Activated CD4-positive, alpha-beta T cell treated with anti-CD3 and anti-CD28 coated beads, Interleukin-2, amount 10 ng/mL, durations not matched to agents 24 days and 14 days (primary cell): Measurements from ENCODE around the gene ZSWIM1. TPM values are rescaled to one million over a fixed set of nuclear protein-coding genes. Genes with fewer than 3 reads are reported as not detected.

Experiments used
- DNase-seq: peaks from one replicate; pipeline ENCODE4 v3.0.0; 2022
- H3K27ac Mint-ChIP-seq: one replicate; pipeline ENCODE4 v1.8.0; 2022; ENCODE audit warnings: mild to moderate bottlenecking, mixed read lengths
- H3K27me3 Mint-ChIP-seq: one replicate; pipeline ENCODE4 v1.8.0; 2022; ENCODE audit warnings: mixed read lengths
- H3K36me3 Mint-ChIP-seq: one replicate; pipeline ENCODE4 v1.8.0; 2022; ENCODE audit warnings: low read depth, mild to moderate bottlenecking, mixed read lengths
- H3K4me1 Mint-ChIP-seq: one replicate; pipeline ENCODE4 v1.8.0; 2021; ENCODE audit warnings: mixed read lengths
- H3K4me3 Mint-ChIP-seq: one replicate; pipeline ENCODE4 v1.8.0; 2022; ENCODE audit warnings: mild to moderate bottlenecking, moderate library complexity, mixed read lengths
- H3K9me3 Mint-ChIP-seq: one replicate; pipeline ENCODE4 v1.8.0; 2021; ENCODE audit warnings: mixed read lengths
- intact Hi-C: fragments of 100-400 bp; cut with micrococcal nuclease; formaldehyde crosslinking; loops from one replicate; pipeline ENCODE4 v1.15.1; 2023
- total RNA-seq: library from RNA; stranded (reverse); gene quantifications from 2 replicates; pipeline ENCODE4 v1.2.3, GENCODE V29; 2022

ZSWIM1 gene
- total RNA-seq, 1 donor from 2014 or later: 9.4 TPM

DNA sequence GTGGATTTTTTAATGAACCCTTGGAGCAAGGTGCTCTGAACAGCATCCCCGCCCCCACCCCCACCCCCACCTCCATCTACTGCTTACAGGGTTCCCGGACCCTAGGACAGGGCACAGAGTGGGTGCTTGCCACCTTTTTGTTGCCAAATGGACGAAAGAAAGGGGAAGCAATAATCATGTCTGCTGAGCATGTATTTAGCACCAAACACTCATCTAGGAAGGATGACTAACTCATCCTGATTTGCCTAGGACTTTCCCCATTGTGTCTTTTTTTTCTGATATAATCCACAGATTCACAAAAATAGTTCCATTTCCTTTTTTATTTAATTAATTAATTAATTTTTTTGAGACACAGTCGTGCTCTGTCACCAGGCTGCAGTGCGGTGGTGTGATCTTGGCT lies 32.1 kb downstream of the ZSWIM1 start:
- Mint-ChIP-seq H3K9me3 (peaks cover 4% of the 10 kb centered on the region), H3K36me3 (no peaks in the 10 kb centered on the region), H3K4me1 (peaks cover 11% of the 10 kb centered on the region), H3K4me3 (peak overlapping the region; percentile 17), H3K27me3 (peaks cover 8% of the 10 kb centered on the region), H3K27ac (peak overlapping the region; percentile 74)
- intact Hi-C loops: no loop called here
- DNase-seq: no peak

DNA sequence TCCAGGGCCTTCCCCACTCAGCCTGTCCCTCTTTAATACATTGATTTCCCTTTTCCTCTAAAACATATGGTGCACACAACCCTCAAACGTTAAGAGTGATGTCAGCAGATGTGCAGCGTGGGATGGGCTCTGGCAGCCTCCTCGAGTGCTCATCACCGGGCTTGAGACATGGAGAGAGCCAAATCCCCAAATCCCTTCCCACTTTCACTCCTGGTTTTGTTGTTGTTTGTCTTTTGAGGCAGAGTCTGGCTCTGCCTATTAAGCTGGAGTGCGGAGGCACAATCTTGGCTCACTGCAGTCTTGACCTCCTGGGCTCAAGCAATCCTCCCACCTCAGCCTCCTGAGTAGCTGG lies 36.7 kb downstream of the ZSWIM1 start:
- H3K27ac Mint-ChIP-seq: no peak overlapping the region
- H3K36me3 Mint-ChIP-seq: no peaks in the 10 kb centered on the region
- no peaks in the 10 kb centered on the region for H3K9me3 Mint-ChIP-seq
- intact Hi-C loops: no loop called here
- H3K4me1 Mint-ChIP-seq: peaks cover 2% of the 10 kb centered on the region
- peaks cover 20% of the 10 kb centered on the region for H3K27me3 Mint-ChIP-seq
- H3K4me3 Mint-ChIP-seq: no peak overlapping the region
- no peak for DNase-seq

DNA sequence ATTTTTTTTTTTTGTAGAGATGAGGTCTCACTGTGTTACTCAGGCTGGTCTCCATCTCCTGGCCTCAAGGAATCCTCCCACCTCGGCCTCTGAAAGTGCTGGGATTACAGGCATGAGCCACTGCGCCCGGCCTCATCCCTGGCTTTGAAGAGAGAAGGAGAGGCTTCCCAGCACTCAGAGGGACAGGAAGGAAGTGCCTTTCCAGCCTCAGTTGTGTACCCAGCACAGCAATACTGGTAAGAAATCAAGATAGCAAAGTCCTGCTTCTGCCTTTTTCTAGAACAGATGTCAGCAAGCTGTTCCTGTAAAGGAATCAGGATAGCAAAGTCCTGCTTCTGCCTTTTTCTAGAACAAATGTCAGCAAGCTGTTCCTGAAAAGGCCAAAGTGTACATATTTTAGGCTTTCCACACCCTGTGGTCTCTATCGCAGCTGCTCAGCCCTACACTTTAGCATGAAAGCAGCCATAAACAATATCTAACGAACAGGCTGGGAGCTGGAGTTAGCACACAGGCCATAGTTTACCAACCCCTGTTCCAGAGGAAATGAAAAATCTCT lies 37.2 kb downstream of the ZSWIM1 start:
- intact Hi-C loops: no loop called here
- Mint-ChIP-seq H3K36me3 (no peaks in the 10 kb centered on the region), H3K4me1 (peaks cover 2% of the 10 kb centered on the region), H3K4me3 (no peak overlapping the region), H3K27ac (no peak overlapping the region), H3K27me3 (peaks cover 21% of the 10 kb centered on the region), H3K9me3 (no peaks in the 10 kb centered on the region)
- no peak for DNase-seq

DNA sequence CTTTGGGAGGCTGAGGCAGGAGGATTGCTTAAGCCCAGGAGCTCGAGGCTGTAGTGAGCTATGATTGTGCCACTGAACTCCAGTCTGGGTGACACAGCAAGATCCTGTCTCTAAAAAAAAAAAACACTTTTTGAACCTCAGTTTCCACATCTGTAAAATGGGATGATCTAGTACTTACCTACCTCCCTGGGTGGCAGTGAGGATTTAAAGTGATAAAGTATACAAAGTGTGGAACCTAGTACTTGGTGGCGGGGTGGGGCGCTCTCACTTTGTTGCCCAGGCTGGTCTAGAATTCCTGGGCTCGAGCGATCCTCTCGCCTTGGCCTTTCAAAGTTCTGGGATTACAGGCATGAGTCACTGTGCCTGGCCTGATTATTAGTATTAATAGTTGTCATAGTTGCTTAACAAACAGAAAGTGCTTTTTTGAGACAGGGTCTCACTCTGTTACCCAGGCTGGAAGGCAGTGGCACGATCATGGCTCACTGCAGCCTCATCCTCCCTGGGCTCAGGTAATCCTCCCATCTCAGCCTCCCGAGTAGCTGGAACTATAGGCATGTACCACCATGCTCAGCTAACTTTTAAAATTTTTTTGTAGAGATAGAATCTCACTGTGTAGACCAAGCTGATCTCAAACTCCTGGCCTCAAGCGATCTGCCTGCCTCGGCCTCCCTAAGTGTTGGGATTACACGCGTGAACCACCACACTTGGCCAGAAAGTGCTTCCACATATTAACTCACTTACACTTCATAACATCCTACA lies 37.9 kb downstream of the ZSWIM1 start:
- peaks cover 2% of the 10 kb centered on the region for H3K4me1 Mint-ChIP-seq
- no peak overlapping the region for H3K4me3 Mint-ChIP-seq
- H3K36me3 Mint-ChIP-seq: no peaks in the 10 kb centered on the region
- no peak for DNase-seq
- no peak overlapping the region for H3K27ac Mint-ChIP-seq
- no peaks in the 10 kb centered on the region for H3K9me3 Mint-ChIP-seq
- intact Hi-C loops: no loop called here
- peaks cover 21% of the 10 kb centered on the region for H3K27me3 Mint-ChIP-seq

DNA sequence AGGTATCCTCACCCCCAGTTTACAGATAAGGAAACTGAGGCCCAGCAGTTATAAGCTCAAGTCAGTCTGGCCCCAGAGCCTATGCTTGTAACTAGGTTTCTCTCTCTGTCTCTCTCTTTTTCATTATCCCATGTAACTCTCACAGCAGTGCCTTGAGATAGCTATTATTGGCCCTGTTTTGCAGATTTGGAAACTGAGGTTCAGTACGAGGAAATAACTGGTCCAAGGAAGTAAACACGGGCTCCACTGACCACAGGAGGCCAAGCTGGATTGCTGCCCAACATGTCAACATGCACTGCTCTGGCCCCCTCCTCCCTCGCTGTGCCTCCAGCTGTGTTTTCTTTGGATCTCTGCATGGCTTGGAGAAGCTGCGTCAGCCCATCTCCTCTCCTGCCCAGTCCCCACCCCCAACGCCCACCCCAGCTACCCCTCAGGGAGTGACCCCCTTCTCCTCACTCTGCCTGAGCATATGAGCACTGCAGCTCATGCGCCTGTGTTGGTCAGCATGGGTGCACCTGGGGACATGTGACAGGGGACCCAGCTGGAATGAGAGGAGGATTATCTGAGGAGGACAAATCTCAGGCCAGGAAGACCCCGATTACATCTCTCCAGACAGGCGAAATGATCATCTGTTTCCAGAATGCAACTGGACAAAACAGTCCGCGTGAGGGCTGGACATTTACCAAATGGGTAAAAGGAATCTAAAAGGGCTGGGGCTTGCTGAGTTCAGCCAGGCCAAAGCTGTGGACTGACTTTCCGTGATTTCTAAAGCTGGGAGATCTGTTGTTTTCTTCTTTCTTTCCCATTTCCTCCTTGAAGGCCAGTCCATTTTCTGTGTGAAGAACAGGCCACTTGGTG lies 38.7 kb downstream of the ZSWIM1 start:
- H3K27me3 Mint-ChIP-seq: peaks cover 23% of the 10 kb centered on the region
- no peak overlapping the region for H3K27ac Mint-ChIP-seq
- intact Hi-C loops: no loop called here
- H3K9me3 Mint-ChIP-seq: no peaks in the 10 kb centered on the region
- H3K36me3 Mint-ChIP-seq: no peaks in the 10 kb centered on the region
- H3K4me1 Mint-ChIP-seq: peaks cover 5% of the 10 kb centered on the region
- no peak overlapping the region for H3K4me3 Mint-ChIP-seq
- no peak for DNase-seq

DNA sequence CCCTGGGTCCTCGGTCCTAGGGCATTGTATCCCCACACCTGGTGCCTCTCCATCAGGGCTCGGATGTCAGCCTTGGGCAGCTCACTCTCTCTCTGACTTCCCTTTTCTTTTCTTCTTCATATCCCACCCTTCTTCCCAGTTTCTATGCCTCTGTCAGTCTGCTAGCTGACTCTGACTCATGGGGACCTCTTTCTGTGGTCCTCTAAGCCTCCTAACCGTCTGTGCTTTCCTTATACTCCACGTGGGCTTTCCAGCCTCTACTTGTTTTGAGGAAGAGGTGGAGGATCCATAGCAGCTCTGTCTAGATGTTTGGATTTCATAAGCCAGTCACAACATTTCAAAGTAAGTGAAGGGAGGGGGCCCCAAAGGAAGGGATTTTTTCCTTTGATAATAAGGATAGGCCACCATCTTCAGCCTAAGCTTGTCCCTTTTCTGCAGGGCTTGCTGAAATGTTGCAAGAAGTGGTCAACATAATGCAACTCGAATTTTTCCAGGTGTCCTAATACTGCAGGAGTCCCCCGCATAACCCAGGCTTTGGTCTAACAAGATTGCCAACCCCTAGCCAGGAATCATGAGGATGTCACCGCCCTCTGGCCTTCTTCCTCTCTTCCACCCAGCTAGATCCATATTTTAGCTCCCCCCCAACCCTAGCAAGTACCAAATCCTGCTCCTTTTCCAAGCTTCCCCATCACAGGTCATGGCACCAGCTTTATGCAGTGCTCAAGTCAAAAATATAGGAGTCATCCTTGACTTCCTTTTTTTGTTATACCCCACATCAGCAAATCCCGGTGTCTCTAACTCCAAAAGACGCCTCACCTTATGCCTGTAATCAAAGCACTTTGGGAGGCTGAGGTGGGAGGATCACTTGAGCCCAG lies 39.7 kb downstream of the ZSWIM1 start:
- intact Hi-C loops: no loop called here
- Mint-ChIP-seq H3K4me3 (no peak overlapping the region), H3K27me3 (peaks cover 23% of the 10 kb centered on the region), H3K36me3 (no peaks in the 10 kb centered on the region), H3K9me3 (no peaks in the 10 kb centered on the region), H3K27ac (no peak overlapping the region), H3K4me1 (peaks cover 5% of the 10 kb centered on the region)
- no peak for DNase-seq

DNA sequence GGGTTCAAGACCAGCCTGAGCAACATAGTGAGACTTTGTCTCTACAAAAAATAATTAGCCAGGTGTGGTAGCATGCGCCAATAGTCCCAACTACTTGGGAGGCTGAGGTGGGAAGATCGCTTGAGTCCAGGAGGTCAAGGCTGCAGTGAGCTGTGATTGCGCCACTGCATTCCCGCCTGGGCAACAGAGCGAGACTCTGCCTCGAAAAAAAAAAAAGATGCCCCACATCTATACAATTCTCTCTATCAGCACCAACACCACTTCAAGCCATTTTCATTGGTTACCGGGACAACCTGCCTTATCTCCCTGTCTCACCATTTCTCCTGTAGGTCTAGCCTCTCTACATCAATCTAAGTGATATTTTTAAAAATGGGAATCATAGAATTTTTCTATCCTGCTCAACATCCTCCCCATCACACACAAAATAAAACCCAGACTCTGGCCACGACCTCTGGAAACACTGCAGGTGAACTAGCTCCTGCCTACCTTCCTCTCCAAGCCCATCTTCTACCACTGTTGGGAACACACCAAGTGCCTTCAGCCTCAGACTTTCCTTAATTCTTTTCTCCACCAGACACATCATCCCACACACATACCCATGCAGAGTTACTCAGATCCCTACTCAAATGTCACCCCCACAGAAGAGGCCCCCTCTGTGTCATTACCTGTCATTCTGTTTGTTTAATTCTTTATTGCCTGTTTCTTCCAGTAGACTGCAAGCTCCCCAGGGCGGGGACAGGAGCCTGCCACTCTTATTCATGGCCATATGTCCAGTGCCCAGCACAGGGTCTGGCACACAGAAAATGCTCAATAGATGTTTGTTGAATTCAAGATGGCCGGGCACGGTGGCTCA lies 40.5 kb downstream of the ZSWIM1 start:
- H3K27me3 Mint-ChIP-seq: peaks cover 19% of the 10 kb centered on the region
- H3K4me3 Mint-ChIP-seq: no peak overlapping the region
- H3K4me1 Mint-ChIP-seq: peaks cover 5% of the 10 kb centered on the region
- no peaks in the 10 kb centered on the region for H3K9me3 Mint-ChIP-seq
- DNase-seq: no peak
- H3K36me3 Mint-ChIP-seq: no peaks in the 10 kb centered on the region
- intact Hi-C loops: no loop called here
- H3K27ac Mint-ChIP-seq: no peak overlapping the region

DNA sequence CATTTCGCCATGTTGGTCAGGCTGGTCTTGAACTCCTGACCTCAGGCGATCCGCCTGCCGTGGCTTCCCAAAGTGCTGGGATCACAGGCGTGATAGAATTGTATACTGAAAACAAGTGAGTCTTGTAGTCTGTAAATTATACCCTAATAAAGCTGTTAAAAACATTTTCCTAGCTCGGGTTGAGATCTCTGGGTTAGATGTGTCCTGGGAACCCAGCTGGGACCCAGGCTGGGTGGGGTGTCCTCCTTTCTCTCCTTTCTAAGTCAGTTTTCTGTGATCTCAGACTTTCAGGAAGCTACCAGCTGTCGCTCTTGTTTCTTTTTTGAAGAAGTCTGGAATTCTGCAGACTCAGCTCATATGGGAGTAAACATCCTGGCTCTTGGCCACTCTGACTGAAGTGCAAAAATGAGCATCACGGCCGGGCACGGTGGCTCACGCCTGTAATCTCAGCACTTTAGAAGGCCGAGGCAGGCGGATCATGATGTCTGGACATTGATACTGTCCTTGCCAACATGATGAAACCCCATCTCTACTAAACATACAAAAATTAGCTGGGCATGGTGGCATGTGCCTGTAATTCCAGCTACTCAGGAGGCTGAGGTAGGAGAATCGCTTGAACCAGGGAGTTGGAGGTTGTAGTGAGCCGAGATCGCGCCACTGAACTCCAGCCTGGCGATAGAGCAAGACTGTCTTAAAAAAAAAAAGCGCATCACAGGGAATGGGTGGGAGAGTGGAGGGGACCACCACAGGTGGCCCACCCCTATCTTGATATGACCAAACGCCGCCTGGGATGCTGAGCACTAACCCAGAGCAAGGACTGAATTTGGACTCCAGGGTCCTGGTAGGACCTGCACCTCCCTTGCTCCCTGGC lies 43.6 kb downstream of the ZSWIM1 start:
- H3K27me3 Mint-ChIP-seq: peaks cover 16% of the 10 kb centered on the region
- H3K9me3 Mint-ChIP-seq: no peaks in the 10 kb centered on the region
- peaks cover 5% of the 10 kb centered on the region for H3K4me1 Mint-ChIP-seq
- H3K27ac Mint-ChIP-seq: peak overlapping the region; percentile 18
- no peak for DNase-seq
- intact Hi-C loops: no loop called here
- no peaks in the 10 kb centered on the region for H3K36me3 Mint-ChIP-seq
- no peak overlapping the region for H3K4me3 Mint-ChIP-seq

DNA sequence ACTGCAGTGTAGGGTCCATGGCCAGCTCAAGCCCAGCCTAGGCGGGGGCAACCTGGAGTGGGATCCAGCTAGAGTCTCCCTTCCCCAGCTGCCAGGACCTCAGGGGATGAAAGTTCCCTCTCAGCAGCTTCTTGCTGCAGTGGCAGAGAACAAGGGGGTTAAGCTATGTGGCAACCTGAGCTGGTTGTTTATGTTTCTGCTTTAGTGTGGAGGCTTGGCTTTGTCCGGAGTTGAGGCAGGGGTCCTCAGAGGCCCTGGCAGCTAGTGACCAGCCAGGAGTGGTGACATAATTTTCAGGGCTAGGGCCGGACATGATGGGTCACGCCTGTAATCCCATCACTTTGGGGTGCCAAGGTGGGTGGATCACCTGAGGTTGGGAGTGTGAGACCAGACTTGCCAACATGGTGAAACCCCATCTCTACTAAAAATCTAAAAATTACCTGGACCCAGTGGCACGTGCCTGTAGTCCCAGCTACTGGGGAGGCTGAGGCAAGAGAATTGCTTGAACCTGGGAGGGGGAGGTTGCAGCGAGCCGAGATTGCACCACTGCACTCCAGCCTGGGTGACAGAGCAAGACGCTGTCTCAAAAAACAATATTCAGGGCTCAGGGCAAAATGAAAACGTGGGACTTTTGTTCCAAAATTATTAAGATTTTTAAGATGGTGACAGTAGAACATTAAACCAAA lies 44.9 kb downstream of the ZSWIM1 start:
- Mint-ChIP-seq H3K27me3 (peaks cover 14% of the 10 kb centered on the region), H3K4me3 (no peak overlapping the region), H3K4me1 (peaks cover 5% of the 10 kb centered on the region), H3K36me3 (no peaks in the 10 kb centered on the region), H3K9me3 (no peaks in the 10 kb centered on the region), H3K27ac (no peak overlapping the region)
- DNase-seq: no peak
- intact Hi-C loops: no loop called here

DNA sequence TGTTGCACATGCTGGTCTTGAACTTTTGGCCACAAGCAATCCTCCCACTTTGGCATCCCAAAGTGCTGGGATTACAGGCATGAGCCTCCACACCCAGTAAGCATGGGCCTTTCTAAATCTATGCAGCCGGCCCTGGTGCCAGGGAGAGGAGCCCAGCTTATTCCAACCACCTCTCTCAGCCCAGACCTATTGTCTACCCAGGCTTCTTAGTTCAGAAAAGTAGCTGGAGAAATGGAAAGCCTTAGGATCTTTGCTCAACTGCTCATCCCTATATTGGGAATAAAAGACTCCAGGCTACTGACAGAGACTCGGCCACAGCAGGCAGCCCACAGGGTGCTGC lies 45.7 kb downstream of the ZSWIM1 start:
- H3K4me1 Mint-ChIP-seq: peaks cover 3% of the 10 kb centered on the region
- no peak overlapping the region for H3K27ac Mint-ChIP-seq
- no peaks in the 10 kb centered on the region for H3K36me3 Mint-ChIP-seq
- H3K9me3 Mint-ChIP-seq: no peaks in the 10 kb centered on the region
- H3K27me3 Mint-ChIP-seq: peaks cover 9% of the 10 kb centered on the region
- H3K4me3 Mint-ChIP-seq: no peak overlapping the region
- intact Hi-C loops: no loop called here
- no peak for DNase-seq

DNA sequence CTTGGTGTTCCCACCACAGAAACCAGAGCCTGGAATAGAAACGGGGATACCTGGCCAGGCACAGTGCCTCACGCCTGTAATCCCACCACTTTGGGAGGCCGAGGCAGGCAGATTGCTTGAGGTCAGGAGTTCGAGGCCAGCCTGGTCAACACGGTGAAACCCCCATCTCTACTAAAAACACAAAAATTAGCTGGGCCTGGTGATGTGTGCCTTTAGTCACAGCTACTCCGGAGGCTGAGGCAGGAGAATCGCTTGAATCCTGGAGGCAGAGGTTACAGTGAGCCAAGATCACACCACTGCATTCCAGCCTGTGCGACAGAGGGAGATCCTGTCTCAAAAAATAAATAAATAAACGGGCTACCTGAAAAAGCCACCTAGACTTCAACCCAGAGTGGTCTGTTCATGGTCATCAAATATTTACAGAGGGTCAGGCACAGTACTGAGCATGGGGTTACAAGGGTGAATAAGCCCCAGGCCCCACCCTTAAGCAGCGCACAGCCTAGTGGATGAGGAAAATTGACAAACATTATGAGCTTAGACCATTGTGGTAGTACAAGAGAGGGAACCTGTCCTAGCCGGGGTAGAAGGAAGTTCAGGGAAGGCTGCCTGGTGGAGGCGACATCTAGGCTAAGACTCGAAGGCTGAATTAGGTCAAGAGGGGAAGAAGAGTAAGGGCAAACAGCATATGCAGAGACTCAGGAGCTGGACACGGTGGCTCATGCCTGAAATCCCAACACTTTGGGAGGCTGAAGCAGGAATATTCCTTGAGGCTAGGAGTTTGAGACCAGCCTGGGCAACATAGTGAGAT lies 46.2 kb downstream of the ZSWIM1 start:
- no peaks in the 10 kb centered on the region for H3K36me3 Mint-ChIP-seq
- no peak overlapping the region for H3K4me3 Mint-ChIP-seq
- no peak for DNase-seq
- intact Hi-C loops: no loop called here
- peaks cover 2% of the 10 kb centered on the region for H3K4me1 Mint-ChIP-seq
- peaks cover 7% of the 10 kb centered on the region for H3K27me3 Mint-ChIP-seq
- H3K9me3 Mint-ChIP-seq: no peaks in the 10 kb centered on the region
- H3K27ac Mint-ChIP-seq: no peak overlapping the region
